Tibial nerve (tissue), 4 donors: ENCODE measurements around the gene SH3RF3. TPM values are rescaled to one million over a fixed set of nuclear protein-coding genes. Genes with fewer than 3 reads are reported as not detected.

Experiments
- DNase-seq, 2 donors: peaks; one replicate each; pipeline ENCODE4 v3.0.0-alpha.2; 2019; ENCODE audit warnings: low spot score in 2 of 2
- H3K27ac ChIP-seq, 4 donors: fragments of 200-600 bp; sonication (generic) in 3 of 4; one replicate each; pipeline ENCODE4 v1.5.1; 2017 to 2019; ENCODE audit warnings: mild to moderate bottlenecking in 1 of 4
- H3K27me3 ChIP-seq, 2 donors: fragments of 200-600 bp; sonication (generic) in 1 of 2; one replicate each; pipeline versions ENCODE4 v1.5.1 to v1.6.0; 2017 to 2019
- H3K36me3 ChIP-seq, 3 donors: fragments of 200-600 bp; sonication (generic); one replicate each; pipeline ENCODE4 v1.5.1; 2018 to 2019
- H3K4me1 ChIP-seq, 4 donors: fragments of 200-600 bp; sonication (generic) in 3 of 4; one replicate each; pipeline ENCODE4 v1.5.1; 2017 to 2019
- H3K4me3 ChIP-seq, 4 donors: fragments of 200-600 bp; sonication (generic) in 3 of 4; one replicate each; pipeline ENCODE4 v1.5.1; 2017 to 2019; ENCODE audit warnings: mild to moderate bottlenecking in 1 of 4, moderate library complexity in 1 of 4
- H3K9me3 ChIP-seq, 4 donors: fragments of 200-600 bp; sonication (generic) in 3 of 4; one replicate each; pipeline ENCODE4 v1.5.1; 2017 to 2019
- CTCF ChIP-seq, 5 experiments: fragments of 200-600 bp in 3 of 5; fragments of 450-650 bp in 2 of 5; sonication (generic) in 3 of 5; IDR thresholded peaks; one replicate each; pipeline ENCODE4 v1.5.1; 2016 to 2019; ENCODE audit warnings: antibody characterized with exemption in 5 of 5, mild to moderate bottlenecking in 3 of 5, moderate library complexity in 2 of 5
- EP300 ChIP-seq, 2 donors: sonication (generic); formaldehyde crosslinking; IDR thresholded peaks; one replicate each; pipeline ENCODE4 v1.6.1; 2017; ENCODE audit warnings: antibody characterized with exemption in 2 of 2, mild to moderate bottlenecking in 1 of 2
- POLR2A ChIP-seq, 2 donors: fragments of 450-650 bp; IDR thresholded peaks; one replicate each; pipeline ENCODE4 v1.6.1; 2017; ENCODE audit warnings: antibody characterized with exemption in 2 of 2, mild to moderate bottlenecking in 2 of 2, moderate library complexity in 2 of 2
- WGBS, 2 donors: methylation state at CpG; one replicate each; pipeline ENCODE4 v1.1.5; 2018; 5-methylcytosine and 5-hydroxymethylcytosine counted together
- total RNA-seq, 4 donors: library from RNA; depleted of rRNA; stranded (reverse); fragments of >200 nt; gene quantifications; one replicate each; pipeline ENCODE4 v1.1.0, GENCODE V29; 2016

The SH3RF3 gene
- total RNA-seq, 4 donors from 2014 or later: 6.9 to 18.0 (median 11.4) TPM

DNA sequence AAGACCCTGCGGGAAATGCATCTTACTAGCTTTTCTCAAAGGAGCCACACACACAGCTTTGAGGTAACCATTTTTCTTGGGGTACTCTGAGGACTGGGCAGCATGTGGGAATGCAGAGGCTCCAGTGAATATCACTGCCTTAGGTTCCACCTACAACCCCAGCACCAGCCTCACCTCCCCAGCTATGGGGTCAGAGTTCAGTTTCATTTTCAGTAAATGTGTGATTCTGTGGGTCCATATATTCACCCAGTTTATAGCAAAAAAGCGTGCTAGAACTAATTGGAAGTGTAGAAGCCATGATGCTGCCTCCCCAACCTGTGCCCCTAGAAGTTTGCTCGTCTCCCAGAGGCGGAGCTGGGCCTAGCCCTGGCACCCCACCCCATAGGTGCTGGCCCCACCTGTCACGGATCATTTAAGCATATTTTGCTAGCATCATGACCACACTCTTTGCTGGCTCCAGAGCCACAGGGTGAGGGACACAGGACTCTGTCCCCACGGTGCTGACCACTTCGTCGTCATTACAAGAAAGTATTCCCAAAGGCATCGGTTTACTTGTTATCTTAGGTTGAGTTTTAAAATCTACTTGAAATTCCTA lies 57.7 kb downstream of the SH3RF3 start:
- Histone ChIP-seq H3K36me3 (no peaks in the 10 kb centered on the region), H3K4me3 (no peak overlapping the region), H3K27ac (no peak overlapping the region), H3K4me1 (peaks cover 0 to 17% (median 0%) of the 10 kb centered on the region in 4 donors), H3K9me3 (no peaks in the 10 kb centered on the region), H3K27me3 (no peaks in the 10 kb centered on the region)
- DNase-seq: no peak
- TF ChIP-seq CTCF (IDR thresholded peaks at IDR 0.05) (no peak), POLR2A (IDR thresholded peaks at IDR 0.05) (no peak), EP300 (IDR thresholded peaks at IDR 0.05) (no peak)
- WGBS, 2 donors: 93 to 94% methylated on average over 9 of the region's 9 CpGs

DNA sequence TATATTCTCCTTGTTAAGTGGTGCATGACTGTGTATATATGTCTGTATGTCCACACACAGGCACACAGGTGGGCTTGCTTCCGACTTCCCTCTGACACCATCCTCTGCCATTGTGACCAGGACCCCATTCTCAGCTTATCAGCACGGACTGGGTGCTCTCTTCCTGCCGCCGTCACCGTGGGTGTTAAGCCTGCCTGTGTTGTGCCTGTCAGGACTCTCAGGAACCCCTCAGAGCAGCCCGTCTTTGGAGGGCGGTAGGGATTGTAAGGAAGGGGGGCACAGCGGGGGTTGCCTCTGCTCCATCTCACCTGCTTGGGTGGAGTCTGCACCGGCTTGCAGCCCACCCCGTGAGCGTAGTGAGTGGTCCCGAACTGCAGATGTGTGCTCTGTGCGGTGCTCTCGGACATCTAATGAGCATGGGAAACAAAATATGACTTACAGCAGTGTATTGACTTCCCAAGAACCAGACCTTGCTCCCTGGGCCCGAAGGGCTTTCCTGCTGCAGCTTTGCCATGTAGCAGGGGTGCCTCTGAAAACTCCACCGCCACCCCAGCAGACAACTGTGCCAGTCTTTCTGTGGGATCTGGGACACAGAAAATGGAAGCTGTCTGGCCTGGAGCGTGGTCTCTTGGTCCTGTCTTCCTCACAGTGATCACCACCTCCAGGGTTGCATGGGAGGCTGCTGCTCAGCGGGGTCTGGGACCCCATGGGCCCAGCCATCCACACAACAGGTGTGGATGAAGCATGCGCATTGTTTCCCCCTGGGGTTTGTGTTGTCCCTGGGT lies 58.9 kb downstream of the SH3RF3 start:
- H3K27me3 ChIP-seq: no peaks in the 10 kb centered on the region
- no peak overlapping the region for H3K27ac ChIP-seq
- no peak for DNase-seq
- TF ChIP-seq POLR2A (IDR thresholded peaks at IDR 0.05) (no peak), CTCF (IDR thresholded peaks at IDR 0.05) (no peak), EP300 (IDR thresholded peaks at IDR 0.05) (no peak)
- H3K36me3 ChIP-seq: no peaks in the 10 kb centered on the region
- no peak overlapping the region for H3K4me3 ChIP-seq
- WGBS, 2 donors: 82 to 94% methylated on average over 16 to 19 of the region's 19 CpGs
- peaks cover 0 to 22% (median 0%) of the 10 kb centered on the region in 4 donors for H3K4me1 ChIP-seq
- H3K9me3 ChIP-seq: no peaks in the 10 kb centered on the region

DNA sequence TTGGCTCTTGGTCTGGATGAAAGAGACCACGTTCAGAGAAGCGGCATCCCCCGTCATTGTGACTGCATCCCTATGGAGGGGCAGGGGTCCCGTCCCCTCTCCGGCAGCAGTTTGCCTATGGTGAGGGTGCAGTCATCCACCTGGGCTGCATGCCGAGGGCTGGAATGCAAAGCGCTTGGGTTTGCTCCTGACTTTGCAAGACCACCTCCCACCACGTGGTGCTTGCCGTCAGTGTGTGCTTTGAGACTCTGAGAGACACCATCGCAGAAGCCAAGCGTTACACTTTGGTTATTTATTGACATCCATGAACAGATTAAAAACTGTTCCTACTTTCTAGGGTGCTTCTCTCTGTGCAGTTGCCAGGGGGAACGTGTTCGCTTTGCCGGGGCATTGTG lies 59.5 kb downstream of the SH3RF3 start:
- no peak overlapping the region for H3K4me3 ChIP-seq
- H3K27ac ChIP-seq: no peak overlapping the region
- H3K27me3 ChIP-seq: no peaks in the 10 kb centered on the region
- H3K36me3 ChIP-seq: no peaks in the 10 kb centered on the region
- no peak for TF ChIP-seq POLR2A (IDR thresholded peaks at IDR 0.05)
- no peak for TF ChIP-seq EP300 (IDR thresholded peaks at IDR 0.05)
- TF ChIP-seq CTCF (IDR thresholded peaks at IDR 0.05): no peak
- H3K9me3 ChIP-seq: no peaks in the 10 kb centered on the region
- peaks cover 0 to 27% (median 0%) of the 10 kb centered on the region in 4 donors for H3K4me1 ChIP-seq
- no peak for DNase-seq
- WGBS, 2 donors: 60 to 68% methylated on average over 9 to 13 of the region's 14 CpGs

GRCh38 chr2:109188898-109189297 lies 59.9 kb downstream of the SH3RF3 start:
- no peak for DNase-seq
- H3K36me3 ChIP-seq: no peaks in the 10 kb centered on the region
- H3K27ac ChIP-seq: no peak overlapping the region
- no peaks in the 10 kb centered on the region for H3K9me3 ChIP-seq
- WGBS, 2 donors: 74 to 83% methylated on average over 4 of the region's 4 CpGs
- H3K27me3 ChIP-seq: no peaks in the 10 kb centered on the region
- peaks cover 0 to 27% (median 0%) of the 10 kb centered on the region in 4 donors for H3K4me1 ChIP-seq
- H3K4me3 ChIP-seq: no peak overlapping the region
- TF ChIP-seq POLR2A (IDR thresholded peaks at IDR 0.05): no peak
- TF ChIP-seq CTCF (IDR thresholded peaks at IDR 0.05): no peak
- no peak for TF ChIP-seq EP300 (IDR thresholded peaks at IDR 0.05)

GRCh38 chr2:109189751-109190150 lies 60.7 kb downstream of the SH3RF3 start:
- H3K27me3 ChIP-seq: no peaks in the 10 kb centered on the region
- no peak overlapping the region for H3K27ac ChIP-seq
- H3K4me3 ChIP-seq: no peak overlapping the region
- WGBS, 2 donors: 91 to 93% methylated on average over 5 of the region's 5 CpGs
- TF ChIP-seq EP300 (IDR thresholded peaks at IDR 0.05) (no peak), CTCF (IDR thresholded peaks at IDR 0.05) (no peak), POLR2A (IDR thresholded peaks at IDR 0.05) (no peak)
- H3K4me1 ChIP-seq: peaks cover 0 to 29% (median 0%) of the 10 kb centered on the region in 4 donors
- no peaks in the 10 kb centered on the region for H3K36me3 ChIP-seq
- DNase-seq: no peak
- no peaks in the 10 kb centered on the region for H3K9me3 ChIP-seq
